Parathyroid adenoma (tissue), 2 donors: ENCODE data around the gene DCTN2.
"Not testable (repeated sequence)": the region's sequence is repeated elsewhere in the genome, so short reads cannot be mapped to it uniquely, and the experiment has no call there.

Experiments used
- H2AFZ ChIP-seq: fragments of 300-600 bp; sonication (generic); one replicate; pipeline ENCODE4 v1.7.0; 2017; ENCODE audit warnings: antibody characterized with exemption, mild to moderate bottlenecking
- H3K27ac ChIP-seq: fragments of 300-600 bp; sonication (generic); one replicate; pipeline ENCODE4 v1.7.0; 2017
- H3K27me3 ChIP-seq: fragments of 300-600 bp; sonication (generic); one replicate; pipeline ENCODE4 v1.7.0; 2017; ENCODE audit warnings: low read length; ENCODE audit not compliant: control insufficient read depth, insufficient read depth
- H3K36me3 ChIP-seq: fragments of 300-600 bp; sonication (generic); one replicate; pipeline ENCODE4 v1.7.0; 2017; ENCODE audit warnings: low read length; ENCODE audit not compliant: control insufficient read depth, insufficient read depth
- H3K4me1 ChIP-seq: fragments of 300-600 bp; sonication (generic); one replicate; pipeline ENCODE4 v1.7.0; 2017; ENCODE audit warnings: control low read depth
- H3K4me2 ChIP-seq: fragments of 300-600 bp; sonication (generic); one replicate; pipeline ENCODE4 v1.7.0; 2017; ENCODE audit warnings: low read length
- H3K4me3 ChIP-seq: fragments of 300-600 bp; sonication (generic); one replicate; pipeline ENCODE4 v1.7.0; 2017; ENCODE audit warnings: low read depth, low read length
- H3K79me2 ChIP-seq: fragments of 300-600 bp; sonication (generic); one replicate; pipeline ENCODE4 v1.7.0; 2017; ENCODE audit warnings: control low read depth
- H3K9ac ChIP-seq: fragments of 300-600 bp; sonication (generic); one replicate; pipeline ENCODE4 v1.7.0; 2017; ENCODE audit warnings: mild to moderate bottlenecking
- H3K9me3 ChIP-seq: fragments of 300-600 bp; sonication (generic); one replicate; pipeline ENCODE4 v1.7.0; 2017; ENCODE audit warnings: low read length; ENCODE audit not compliant: control insufficient read depth
- CTCF ChIP-seq: fragments of 300-600 bp; sonication (generic); IDR thresholded peaks from one replicate; pipeline ENCODE4 v1.7.0; 2017; ENCODE audit warnings: antibody characterized with exemption, mild to moderate bottlenecking
- donor health status: primary hyperparathyroidism.

The DCTN2 gene

GRCh38 chr12:57571926-57572762 is 25.2 kb upstream of the DCTN2 start:
- H3K36me3 ChIP-seq, result no peaks in the 10 kb centered on the region
- no peak overlapping the region for H3K27ac ChIP-seq
- no peak overlapping the region for H2AFZ ChIP-seq
- H3K27me3 ChIP-seq, result no peaks in the 10 kb centered on the region
- H3K79me2 ChIP-seq, result peaks cover 2% of the 10 kb centered on the region
- H3K4me1 ChIP-seq, result no peaks in the 10 kb centered on the region
- no peak for TF ChIP-seq CTCF
- H3K9me3 ChIP-seq, result no peaks in the 10 kb centered on the region
- H3K9ac ChIP-seq, result no peak overlapping the region
- no peak overlapping the region for H3K4me3 ChIP-seq
- H3K4me2 ChIP-seq, result no peak overlapping the region

GRCh38 chr12:57570438-57570837 is 23.4 kb upstream of the DCTN2 start:
- H3K4me2 ChIP-seq, H3K9ac ChIP-seq, H3K9me3 ChIP-seq, H3K4me1 ChIP-seq, H3K27ac ChIP-seq, H3K4me3 ChIP-seq, H3K27me3 ChIP-seq, H3K79me2 ChIP-seq, H2AFZ ChIP-seq, H3K36me3 ChIP-seq: not testable (repeated sequence)

GRCh38 chr12:57569858-57570257 is 22.9 kb upstream of the DCTN2 start:
- Histone ChIP-seq H3K27me3 (no peaks in the 10 kb centered on the region), H3K27ac (no peak overlapping the region), H2AFZ (no peak overlapping the region), H3K79me2 (peaks cover 2% of the 10 kb centered on the region), H3K9me3 (no peaks in the 10 kb centered on the region), H3K36me3 (no peaks in the 10 kb centered on the region), H3K4me3 (no peak overlapping the region), H3K4me2 (no peak overlapping the region), H3K4me1 (no peaks in the 10 kb centered on the region), H3K9ac (no peak overlapping the region)
- no peak for TF ChIP-seq CTCF

- Histone ChIP-seq H3K4me2 (no peak overlapping the region), H3K4me3 (no peak overlapping the region), H3K9ac (no peak overlapping the region), H3K9me3 (no peaks in the 10 kb centered on the region), H3K27ac (no peak overlapping the region), H3K4me1 (no peaks in the 10 kb centered on the region), H2AFZ (no peak overlapping the region), H3K36me3 (no peaks in the 10 kb centered on the region), H3K27me3 (no peaks in the 10 kb centered on the region), H3K79me2 (peaks cover 2% of the 10 kb centered on the region)
- TF ChIP-seq CTCF, result no peak
Measured at GRCh38 chr12:57568838-57569237, 21.8 kb upstream of the DCTN2 start.

- H3K27me3 ChIP-seq, result no peaks in the 10 kb centered on the region
- H2AFZ ChIP-seq, result no peak overlapping the region
- H3K27ac ChIP-seq, result no peak overlapping the region
- no peak overlapping the region for H3K4me2 ChIP-seq
- peaks cover under 1% of the 10 kb centered on the region for H3K79me2 ChIP-seq
- H3K9me3 ChIP-seq, result no peaks in the 10 kb centered on the region
- no peak for TF ChIP-seq CTCF
- H3K36me3 ChIP-seq, result no peaks in the 10 kb centered on the region
- no peak overlapping the region for H3K4me3 ChIP-seq
- no peaks in the 10 kb centered on the region for H3K4me1 ChIP-seq
- H3K9ac ChIP-seq, result no peak overlapping the region
Measured at GRCh38 chr12:57564178-57564740, 17.3 kb upstream of the DCTN2 start.
